GM10266 (cell line): ENCODE measurements around the gene CAST.

Source experiments
- DNase-seq: peaks from one replicate; pipeline ENCODE4 v3.0.0; 2012; ENCODE audit errors: extremely low spot score
- TF ChIP-seq, protein P1 (sequence below): IDR thresholded peaks from 2 replicates; pipeline ENCODE4 v1.5.1; 2012; ENCODE audit warnings: mild to moderate bottlenecking, low read depth; ENCODE audit not compliant: control insufficient read depth, insufficient read depth; ENCODE audit errors: missing control alignments

CAST gene

DNA sequence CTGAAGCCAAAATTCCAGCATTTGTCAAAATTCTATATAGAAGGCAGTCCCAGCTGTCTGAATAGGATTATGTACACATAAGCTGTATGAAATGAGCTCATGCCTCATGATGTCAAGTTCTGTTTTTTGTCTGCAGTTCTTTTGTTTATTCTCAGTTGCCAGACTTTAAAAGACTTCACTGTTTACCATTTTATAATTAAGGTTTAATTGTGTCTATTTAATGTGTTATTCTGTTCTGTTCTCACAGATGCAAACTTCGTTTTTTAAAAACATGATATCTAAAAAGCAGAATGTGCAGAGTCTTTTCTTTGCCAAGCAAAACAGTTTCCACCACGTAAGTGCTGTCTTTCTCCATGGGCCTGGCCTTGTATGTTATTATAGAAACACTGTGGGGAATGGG lies 114.4 kb downstream of the CAST start:
- TF ChIP-seq, protein P1, sequence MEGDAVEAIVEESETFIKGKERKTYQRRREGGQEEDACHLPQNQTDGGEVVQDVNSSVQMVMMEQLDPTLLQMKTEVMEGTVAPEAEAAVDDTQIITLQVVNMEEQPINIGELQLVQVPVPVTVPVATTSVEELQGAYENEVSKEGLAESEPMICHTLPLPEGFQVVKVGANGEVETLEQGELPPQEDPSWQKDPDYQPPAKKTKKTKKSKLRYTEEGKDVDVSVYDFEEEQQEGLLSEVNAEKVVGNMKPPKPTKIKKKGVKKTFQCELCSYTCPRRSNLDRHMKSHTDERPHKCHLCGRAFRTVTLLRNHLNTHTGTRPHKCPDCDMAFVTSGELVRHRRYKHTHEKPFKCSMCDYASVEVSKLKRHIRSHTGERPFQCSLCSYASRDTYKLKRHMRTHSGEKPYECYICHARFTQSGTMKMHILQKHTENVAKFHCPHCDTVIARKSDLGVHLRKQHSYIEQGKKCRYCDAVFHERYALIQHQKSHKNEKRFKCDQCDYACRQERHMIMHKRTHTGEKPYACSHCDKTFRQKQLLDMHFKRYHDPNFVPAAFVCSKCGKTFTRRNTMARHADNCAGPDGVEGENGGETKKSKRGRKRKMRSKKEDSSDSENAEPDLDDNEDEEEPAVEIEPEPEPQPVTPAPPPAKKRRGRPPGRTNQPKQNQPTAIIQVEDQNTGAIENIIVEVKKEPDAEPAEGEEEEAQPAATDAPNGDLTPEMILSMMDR, result no peak

DNA sequence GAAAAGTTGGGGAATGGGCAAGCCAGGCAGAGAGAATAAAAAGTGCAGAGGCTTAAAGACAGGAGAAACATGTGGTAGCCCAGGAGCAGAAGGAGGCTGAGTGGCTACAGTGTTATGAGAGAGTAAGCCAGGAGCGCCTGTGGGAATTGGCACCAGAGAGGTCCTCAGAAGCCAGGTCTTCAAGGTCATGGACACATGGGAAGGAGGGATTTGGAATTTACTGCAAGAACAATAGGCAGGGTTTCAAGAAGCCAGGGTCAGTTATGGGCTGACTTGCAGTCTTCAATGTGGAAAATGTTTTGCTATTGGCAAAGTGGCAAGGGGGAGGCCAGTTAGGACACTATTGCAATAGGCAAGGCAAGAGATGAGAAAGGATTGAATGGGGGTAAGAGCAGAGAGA lies 116.2 kb downstream of the CAST start:
- TF ChIP-seq, protein P1, result no peak
- DNase-seq, result no peak

More for the DNA sequence above, 114.4 kb downstream of the CAST start:
- no peak for DNase-seq

DNA sequence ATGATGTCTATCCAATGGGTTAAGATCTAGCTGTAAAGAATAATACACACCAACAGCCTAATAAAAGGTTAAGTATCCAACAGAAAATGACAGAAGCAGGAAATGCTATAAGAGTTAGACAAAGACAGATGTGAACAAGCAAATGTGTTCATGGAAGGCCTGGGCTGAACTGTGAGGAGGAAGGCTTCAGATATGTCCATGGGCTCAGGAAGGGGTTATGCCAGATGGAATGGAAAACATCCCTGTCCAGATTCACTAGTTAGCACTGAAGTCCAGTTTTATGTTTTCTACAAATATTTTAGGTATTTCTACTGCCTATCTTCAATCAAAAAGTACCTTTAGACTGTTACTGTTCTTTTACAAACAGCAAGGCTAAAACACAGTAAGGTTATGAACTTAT lies 118.5 kb downstream of the CAST start:
- DNase-seq, result no peak
- TF ChIP-seq, protein P1, result no peak

DNA sequence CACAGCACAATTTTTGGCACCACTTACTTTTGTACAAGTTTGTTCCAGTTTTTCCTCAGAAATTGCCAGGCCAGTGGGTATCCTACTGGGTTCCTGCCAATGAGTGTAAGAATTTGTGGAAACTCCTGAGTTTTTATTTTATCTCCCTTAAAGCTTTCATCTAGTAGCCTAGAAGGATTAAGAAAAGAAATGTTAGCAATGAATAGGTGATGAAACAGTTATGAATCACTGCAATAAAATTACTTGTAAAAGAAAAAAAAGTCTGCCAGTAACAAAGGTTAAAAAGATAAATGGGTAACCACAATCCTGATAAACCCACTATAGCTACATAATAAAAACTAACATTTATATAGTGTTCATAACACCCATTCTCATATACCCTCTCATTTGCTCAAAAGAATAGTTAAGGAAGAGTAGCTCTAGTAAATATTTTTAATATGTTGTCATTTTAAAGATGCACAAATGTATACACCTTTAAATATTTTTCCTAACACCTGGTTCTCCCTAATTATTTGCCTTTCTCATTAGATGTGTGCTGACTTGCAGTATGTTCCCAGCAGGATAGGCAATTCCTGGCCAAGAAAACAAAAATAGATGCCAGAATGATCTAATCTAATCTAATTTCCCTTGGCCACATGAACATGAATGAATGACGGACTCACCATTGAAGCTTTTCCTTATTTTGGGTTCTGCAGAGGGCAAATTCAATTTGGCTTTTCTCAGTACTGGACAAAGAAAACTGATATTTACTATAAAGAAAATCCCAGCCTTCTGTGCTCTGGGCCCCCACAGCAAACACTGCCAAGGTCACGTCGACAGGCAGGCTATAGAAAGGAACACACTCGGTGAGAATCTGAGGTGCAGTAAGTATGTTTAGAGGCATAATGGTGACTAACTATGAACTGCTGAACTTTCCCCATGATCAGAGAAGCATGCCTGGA lies 119.1 kb downstream of the CAST start:
- no peak for DNase-seq
- TF ChIP-seq, protein P1, result no peak

DNA sequence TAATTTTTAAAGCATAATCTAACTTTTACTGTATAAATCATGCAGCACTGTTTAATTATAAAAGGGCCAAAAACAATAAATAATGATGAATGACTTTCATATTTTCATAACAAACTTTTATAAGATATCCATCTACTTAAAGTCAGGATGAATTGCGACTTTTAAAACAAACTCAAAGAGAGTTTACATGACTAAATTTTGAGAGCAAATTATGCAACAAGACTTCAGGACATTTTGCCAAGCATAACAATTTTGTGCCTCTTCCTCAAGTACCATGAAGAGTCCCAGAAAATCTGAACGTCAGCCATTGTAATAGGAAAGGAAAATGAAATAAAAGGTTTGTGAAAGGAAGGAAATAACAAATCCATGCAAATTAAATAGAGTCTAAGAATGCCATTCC lies 121.2 kb downstream of the CAST start:
- DNase-seq, result no peak
- TF ChIP-seq, protein P1, result no peak

DNA sequence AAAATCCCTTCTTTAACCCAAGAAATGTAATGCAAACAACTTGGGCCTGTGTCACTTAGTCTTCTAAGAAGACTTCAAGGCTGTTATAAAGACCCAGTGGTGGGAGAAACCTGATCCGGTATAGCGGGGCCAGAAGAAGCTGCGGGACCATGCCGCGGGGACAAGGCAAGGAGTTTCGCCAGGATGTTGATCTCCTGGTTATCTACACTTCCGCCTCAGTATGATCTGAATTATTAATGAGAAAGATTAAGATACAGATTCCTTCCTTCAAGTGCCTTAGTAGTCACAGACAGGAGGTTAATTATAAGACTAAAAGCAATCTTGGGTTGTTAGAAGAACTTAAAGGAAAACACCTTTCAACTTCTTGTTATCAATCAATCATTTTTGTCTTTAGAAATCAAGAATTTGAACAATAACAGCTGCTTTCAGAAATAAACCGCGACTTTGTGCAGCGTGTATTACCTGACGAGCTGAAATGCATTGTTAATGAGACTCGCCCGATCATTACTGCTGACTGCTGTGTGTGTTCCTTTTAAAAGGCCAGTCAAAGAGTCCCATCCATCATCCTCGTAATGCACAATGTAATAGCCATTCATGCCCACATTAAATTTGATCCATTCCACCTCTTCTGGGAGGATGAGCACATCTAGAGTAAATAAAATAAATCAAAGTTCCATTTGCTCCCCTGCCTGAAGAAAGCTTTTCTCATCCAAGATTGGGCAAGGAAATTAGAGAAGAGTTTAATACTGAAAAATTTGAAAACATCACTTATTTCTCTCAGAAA lies 123.3 kb downstream of the CAST start:
- TF ChIP-seq, protein P1, result no peak
- DNase-seq, result no peak
